ENCODE results near the gene EMILIN2.

The EMILIN2 gene

GRCh38 chr18:2909431-2910140 lies 62.8 kb downstream of the EMILIN2 start:
- no peak overlapping the region for H3K4me3 ChIP-seq (ENCODE audit: low read depth, low read length, poor library complexity, severe bottlenecking)
- H3K4me2 ChIP-seq (ENCODE audit: low read length) = no peak overlapping the region
- no peaks in the 10 kb centered on the region for H3K79me2 ChIP-seq (ENCODE audit: insufficient read depth, low read length)
- H3K27ac ChIP-seq (ENCODE audit: low read depth, low read length, poor library complexity, severe bottlenecking) = no peak overlapping the region
- no peaks in the 10 kb centered on the region for H3K9me3 ChIP-seq (ENCODE audit: low read length)
- no peaks in the 10 kb centered on the region for H3K36me3 ChIP-seq (ENCODE audit: insufficient read depth, low read length)
- no peaks in the 10 kb centered on the region for H4K20me1 ChIP-seq (ENCODE audit: insufficient read depth, low read length)
- no peaks in the 10 kb centered on the region for H3F3A ChIP-seq (ENCODE audit: insufficient read depth, low read length)
- no peak overlapping the region for H3K9ac ChIP-seq (ENCODE audit: low read length)
- no peak overlapping the region for H2AFZ ChIP-seq (ENCODE audit: low read length)
- peaks cover 12% of the 10 kb centered on the region for H3K4me1 ChIP-seq (ENCODE audit: insufficient read depth, low read length, severe bottlenecking)
- TF ChIP-seq EZH2 (IDR thresholded peaks at IDR 0.05; ENCODE audit: borderline replicate concordance, low read length) = no peak
- TF ChIP-seq, protein P1, sequence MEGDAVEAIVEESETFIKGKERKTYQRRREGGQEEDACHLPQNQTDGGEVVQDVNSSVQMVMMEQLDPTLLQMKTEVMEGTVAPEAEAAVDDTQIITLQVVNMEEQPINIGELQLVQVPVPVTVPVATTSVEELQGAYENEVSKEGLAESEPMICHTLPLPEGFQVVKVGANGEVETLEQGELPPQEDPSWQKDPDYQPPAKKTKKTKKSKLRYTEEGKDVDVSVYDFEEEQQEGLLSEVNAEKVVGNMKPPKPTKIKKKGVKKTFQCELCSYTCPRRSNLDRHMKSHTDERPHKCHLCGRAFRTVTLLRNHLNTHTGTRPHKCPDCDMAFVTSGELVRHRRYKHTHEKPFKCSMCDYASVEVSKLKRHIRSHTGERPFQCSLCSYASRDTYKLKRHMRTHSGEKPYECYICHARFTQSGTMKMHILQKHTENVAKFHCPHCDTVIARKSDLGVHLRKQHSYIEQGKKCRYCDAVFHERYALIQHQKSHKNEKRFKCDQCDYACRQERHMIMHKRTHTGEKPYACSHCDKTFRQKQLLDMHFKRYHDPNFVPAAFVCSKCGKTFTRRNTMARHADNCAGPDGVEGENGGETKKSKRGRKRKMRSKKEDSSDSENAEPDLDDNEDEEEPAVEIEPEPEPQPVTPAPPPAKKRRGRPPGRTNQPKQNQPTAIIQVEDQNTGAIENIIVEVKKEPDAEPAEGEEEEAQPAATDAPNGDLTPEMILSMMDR (IDR thresholded peaks at IDR 0.05; ENCODE audit: low read length) = no peak
- H3K9me2 ChIP-seq (ENCODE audit: low read depth, low read length) = no peaks in the 10 kb centered on the region
- H3K27me3 ChIP-seq (ENCODE audit: insufficient read depth, low read length) = no peaks in the 10 kb centered on the region

GRCh38 chr18:2910261-2910660 lies 63.5 kb downstream of the EMILIN2 start:
- TF ChIP-seq EZH2 (IDR thresholded peaks at IDR 0.05; ENCODE audit: borderline replicate concordance, low read length) = no peak
- TF ChIP-seq, protein P1 (IDR thresholded peaks at IDR 0.05; ENCODE audit: low read length) = no peak
- Histone ChIP-seq H3K27ac (ENCODE audit: low read depth, low read length, poor library complexity, severe bottlenecking) (no peak overlapping the region), H3K4me1 (ENCODE audit: insufficient read depth, low read length, severe bottlenecking) (peaks cover 12% of the 10 kb centered on the region), H2AFZ (ENCODE audit: low read length) (no peak overlapping the region), H3K9me2 (ENCODE audit: low read depth, low read length) (no peaks in the 10 kb centered on the region), H3K4me2 (ENCODE audit: low read length) (no peak overlapping the region), H3K36me3 (ENCODE audit: insufficient read depth, low read length) (no peaks in the 10 kb centered on the region), H3K9me3 (ENCODE audit: low read length) (no peaks in the 10 kb centered on the region), H3K27me3 (ENCODE audit: insufficient read depth, low read length) (no peaks in the 10 kb centered on the region), H4K20me1 (ENCODE audit: insufficient read depth, low read length) (no peaks in the 10 kb centered on the region), H3F3A (ENCODE audit: insufficient read depth, low read length) (no peaks in the 10 kb centered on the region), H3K79me2 (ENCODE audit: insufficient read depth, low read length) (no peaks in the 10 kb centered on the region), H3K4me3 (ENCODE audit: low read depth, low read length, poor library complexity, severe bottlenecking) (no peak overlapping the region), H3K9ac (ENCODE audit: low read length) (no peak overlapping the region)

DNA sequence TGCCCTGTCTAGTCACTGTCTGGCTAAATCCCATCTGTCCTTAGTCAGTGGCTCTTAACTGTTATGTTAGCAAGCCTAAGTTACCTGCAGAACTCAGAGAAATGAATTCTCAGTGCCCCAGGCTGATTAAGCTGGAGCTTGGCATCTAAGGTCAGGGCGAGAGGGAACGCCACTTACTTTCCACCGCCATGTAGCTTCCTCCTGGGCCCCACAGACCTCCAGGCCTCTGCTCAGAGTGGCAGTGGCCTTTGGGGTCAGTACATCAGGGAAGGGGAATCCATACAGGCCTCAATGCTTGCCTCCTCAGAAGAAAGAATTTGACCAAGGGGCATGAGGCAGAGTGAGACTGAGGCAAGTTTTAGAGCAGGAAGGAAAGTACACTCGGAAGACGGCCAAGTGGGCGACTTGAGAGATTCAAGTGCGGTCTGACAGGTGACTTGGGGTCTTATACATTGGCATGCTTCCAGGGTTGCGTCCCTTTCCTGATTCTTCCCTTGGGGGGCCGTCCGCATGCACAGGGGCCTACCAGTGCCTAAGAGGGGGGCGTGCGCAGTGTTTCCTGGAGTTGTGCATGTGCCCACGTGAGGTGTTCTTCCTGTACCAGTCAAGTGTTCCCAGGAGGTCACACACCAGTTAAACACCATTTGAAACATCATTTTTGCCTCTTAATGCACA lies 64.1 kb downstream of the EMILIN2 start:
- H3K36me3 ChIP-seq (ENCODE audit: insufficient read depth, low read length) = no peaks in the 10 kb centered on the region
- H3K9me3 ChIP-seq (ENCODE audit: low read length) = no peaks in the 10 kb centered on the region
- H4K20me1 ChIP-seq (ENCODE audit: insufficient read depth, low read length) = no peaks in the 10 kb centered on the region
- no peak overlapping the region for H3K27ac ChIP-seq (ENCODE audit: low read depth, low read length, poor library complexity, severe bottlenecking)
- H2AFZ ChIP-seq (ENCODE audit: low read length) = no peak overlapping the region
- H3K79me2 ChIP-seq (ENCODE audit: insufficient read depth, low read length) = no peaks in the 10 kb centered on the region
- H3K4me3 ChIP-seq (ENCODE audit: low read depth, low read length, poor library complexity, severe bottlenecking) = no peak overlapping the region
- no peaks in the 10 kb centered on the region for H3F3A ChIP-seq (ENCODE audit: insufficient read depth, low read length)
- TF ChIP-seq EZH2 (IDR thresholded peaks at IDR 0.05; ENCODE audit: borderline replicate concordance, low read length) = no peak
- TF ChIP-seq, protein P1 (IDR thresholded peaks at IDR 0.05; ENCODE audit: low read length) = no peak
- H3K4me1 ChIP-seq (ENCODE audit: insufficient read depth, low read length, severe bottlenecking) = peaks cover 13% of the 10 kb centered on the region
- H3K27me3 ChIP-seq (ENCODE audit: insufficient read depth, low read length) = no peaks in the 10 kb centered on the region
- H3K4me2 ChIP-seq (ENCODE audit: low read length) = no peak overlapping the region
- H3K9ac ChIP-seq (ENCODE audit: low read length) = no peak overlapping the region
- no peaks in the 10 kb centered on the region for H3K9me2 ChIP-seq (ENCODE audit: low read depth, low read length)

Data from OCI-LY1 (cell line).